NCI-H1417 treated with DMSO at 0.1 percent for 48 hours (cell line): ENCODE results near the gene STRIP2.
"Not testable (repeated sequence)": the region's sequence is repeated elsewhere in the genome, so short reads cannot be mapped to it uniquely, and the experiment has no call there.

Experiments used
- DNase-seq: peaks from one replicate; lab custom pipeline; 2025; lab: John Stamatoyannopoulos, UW

The STRIP2 gene, protein sequence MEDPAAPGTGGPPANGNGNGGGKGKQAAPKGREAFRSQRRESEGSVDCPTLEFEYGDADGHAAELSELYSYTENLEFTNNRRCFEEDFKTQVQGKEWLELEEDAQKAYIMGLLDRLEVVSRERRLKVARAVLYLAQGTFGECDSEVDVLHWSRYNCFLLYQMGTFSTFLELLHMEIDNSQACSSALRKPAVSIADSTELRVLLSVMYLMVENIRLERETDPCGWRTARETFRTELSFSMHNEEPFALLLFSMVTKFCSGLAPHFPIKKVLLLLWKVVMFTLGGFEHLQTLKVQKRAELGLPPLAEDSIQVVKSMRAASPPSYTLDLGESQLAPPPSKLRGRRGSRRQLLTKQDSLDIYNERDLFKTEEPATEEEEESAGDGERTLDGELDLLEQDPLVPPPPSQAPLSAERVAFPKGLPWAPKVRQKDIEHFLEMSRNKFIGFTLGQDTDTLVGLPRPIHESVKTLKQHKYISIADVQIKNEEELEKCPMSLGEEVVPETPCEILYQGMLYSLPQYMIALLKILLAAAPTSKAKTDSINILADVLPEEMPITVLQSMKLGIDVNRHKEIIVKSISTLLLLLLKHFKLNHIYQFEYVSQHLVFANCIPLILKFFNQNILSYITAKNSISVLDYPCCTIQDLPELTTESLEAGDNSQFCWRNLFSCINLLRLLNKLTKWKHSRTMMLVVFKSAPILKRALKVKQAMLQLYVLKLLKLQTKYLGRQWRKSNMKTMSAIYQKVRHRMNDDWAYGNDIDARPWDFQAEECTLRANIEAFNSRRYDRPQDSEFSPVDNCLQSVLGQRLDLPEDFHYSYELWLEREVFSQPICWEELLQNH

DNA sequence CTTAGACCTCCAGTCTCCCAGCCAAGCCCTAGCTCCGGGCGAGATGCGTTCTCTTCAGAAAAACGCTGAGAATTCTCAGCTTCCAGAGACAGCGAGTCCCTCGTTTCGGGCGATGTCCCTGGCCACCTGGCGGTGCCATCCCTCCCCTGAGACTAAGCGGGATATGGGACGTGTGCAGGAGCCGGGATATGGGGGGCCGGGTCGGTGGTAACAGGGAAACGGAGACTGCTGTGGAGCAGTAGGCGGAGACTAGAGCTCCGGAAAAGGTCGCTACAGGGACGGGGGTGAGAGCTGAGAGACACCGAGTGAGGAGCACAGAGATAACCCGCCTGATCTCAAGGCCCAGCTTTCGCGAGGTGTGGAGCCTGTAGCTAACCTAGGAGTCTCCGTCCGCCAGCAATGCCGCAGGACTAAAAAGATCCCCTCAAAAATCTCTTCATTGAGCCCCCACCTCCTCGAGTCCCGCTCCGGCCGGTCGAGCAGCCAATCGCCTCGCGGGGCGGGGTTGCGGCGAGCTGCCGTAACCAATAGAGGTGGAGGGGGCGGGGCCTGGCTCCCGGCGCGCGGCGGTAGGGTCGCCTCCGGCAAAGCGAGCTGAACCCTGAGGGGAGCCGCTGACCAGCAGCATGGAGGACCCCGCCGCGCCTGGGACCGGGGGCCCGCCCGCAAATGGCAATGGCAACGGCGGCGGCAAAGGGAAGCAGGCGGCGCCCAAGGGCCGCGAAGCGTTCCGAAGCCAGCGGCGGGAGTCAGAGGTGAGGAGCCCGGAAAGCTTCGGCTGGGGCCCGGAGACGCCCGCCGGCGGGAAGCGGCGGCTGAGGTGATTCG, at the start of gene STRIP2:
TSS of gene STRIP2 (plus strand) at position 586 of the 828 bp plus-strand sequence. CDS start at position 627, 41 bp downstream.
- DNase-seq = peak; percentile 89

DNA sequence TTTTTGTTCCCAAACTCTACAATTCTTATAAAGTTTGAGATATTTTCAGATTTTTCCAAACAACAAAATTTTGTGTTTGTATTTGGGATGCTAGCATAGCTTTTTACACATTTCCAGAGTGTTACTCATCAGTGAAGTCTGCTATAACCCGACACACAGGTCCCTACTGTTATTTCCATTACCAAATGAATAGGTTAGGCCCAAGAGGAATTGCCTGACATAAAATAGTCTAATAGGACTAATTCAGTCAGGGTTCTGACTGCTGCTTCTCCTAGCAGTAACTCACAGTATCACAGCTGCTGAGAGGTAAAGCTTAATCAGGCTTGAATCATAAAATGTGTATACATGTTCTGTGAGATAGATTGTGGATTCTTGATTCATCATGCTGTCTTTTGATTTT, 49.1 kb upstream of the STRIP2 start:
- no peak for DNase-seq

GRCh38 chr7:129385598-129385997, 48.6 kb upstream of the STRIP2 start:
- DNase-seq = no peak

DNA sequence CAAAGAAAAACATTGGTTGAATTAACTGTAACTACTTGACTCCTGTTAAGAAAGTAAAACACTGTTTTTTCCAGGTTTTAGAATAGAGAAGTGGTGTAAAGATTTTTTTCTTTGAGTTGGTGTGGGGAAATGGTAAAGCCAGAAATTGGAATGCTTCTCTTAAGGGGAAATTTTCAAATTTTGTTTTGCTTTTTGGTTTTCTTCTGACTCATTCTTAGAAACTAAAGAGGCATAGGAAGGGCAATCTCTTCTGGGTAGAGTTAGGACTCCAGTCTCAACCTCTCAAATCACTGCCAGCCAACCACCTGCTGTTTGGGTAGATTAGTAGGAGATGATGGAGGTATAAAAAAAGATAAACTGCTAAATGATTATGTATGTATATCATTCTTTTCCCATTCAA, 47.7 kb upstream of the STRIP2 start:
- DNase-seq = no peak

DNA sequence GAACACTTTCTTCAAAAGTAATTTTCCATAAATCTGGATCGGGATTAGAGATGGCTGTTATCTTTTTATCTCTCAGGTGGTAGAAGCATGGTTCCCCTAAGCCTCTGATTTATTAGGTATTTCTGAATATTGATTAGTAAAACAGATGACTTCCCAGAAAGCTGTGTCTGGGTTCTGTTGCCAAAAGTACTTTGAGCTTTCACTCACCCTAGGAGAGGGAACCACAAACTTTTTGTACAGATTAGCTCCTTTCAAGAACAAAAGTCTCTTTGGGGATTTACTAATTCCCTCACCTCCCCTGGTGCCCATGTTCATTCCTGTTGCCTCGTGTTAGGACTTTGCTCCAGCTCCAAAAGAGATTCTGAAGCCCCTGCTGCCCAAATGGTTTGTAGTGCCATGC, 46.7 kb upstream of the STRIP2 start:
- DNase-seq = no peak

- DNase-seq = no peak
Measured at GRCh38 chr7:129388333-129389098, 45.7 kb upstream of the STRIP2 start.

DNA sequence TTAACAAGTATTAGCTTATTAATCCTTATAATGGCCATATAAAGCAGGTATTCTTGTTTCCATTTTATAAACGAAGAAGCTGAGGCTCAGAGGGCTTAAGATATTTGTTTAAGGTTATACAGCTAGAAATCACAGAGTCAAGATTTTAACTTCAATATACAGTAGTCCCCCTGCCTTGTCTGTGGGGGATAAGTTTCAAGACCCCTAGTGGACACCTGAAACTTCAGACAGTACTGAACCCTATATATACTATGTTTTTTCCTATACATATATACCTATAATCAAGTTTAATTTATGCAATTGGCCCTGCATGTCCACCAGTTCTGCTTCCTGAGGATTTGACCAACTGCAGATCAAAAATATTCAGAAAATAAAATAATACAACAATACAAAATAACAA, 44.4 kb upstream of the STRIP2 start:
- no peak for DNase-seq

DNA sequence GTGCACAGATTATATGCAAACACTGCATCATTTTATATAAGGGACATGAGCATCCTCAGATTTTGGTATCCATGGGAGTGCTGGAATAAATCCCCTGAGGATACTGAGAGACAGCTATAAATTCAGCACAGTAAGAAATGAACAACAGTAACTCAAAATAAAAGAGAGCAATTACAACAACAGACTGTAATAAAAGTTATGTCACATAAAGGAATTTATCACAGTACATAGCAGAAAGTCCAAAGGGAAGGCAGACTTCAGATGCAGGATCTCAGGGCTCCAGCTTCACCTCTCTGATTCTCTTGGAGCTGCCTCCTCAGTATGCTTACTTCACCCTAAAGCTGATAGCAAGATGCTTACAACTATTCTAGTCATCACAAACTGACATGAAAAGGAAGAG, 43.9 kb upstream of the STRIP2 start:
- no peak for DNase-seq

- no peak for DNase-seq
Measured at GRCh38 chr7:129391546-129392171, 42.6 kb upstream of the STRIP2 start.

DNA sequence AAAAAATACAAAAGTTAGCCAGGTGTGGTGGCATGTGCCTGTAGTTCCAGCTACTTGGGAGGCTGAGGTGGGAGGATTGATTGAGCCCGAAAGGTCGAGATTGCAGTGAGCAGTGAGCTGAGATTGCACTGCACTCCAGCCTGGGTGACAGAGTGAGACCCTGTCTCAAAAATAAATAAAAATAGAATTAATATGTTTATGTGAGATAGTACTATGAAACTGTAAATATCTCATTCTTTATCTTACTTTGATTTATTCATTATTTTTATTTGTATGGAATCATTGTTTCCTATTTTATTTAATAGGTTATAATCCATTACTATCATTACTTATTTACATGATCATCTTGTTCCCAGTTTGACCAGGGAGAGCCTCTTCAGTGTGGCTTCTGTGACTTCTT, 41.0 kb upstream of the STRIP2 start:
- no peak for DNase-seq

GRCh38 chr7:129394101-129394500, 40.1 kb upstream of the STRIP2 start:
- DNase-seq = no peak

GRCh38 chr7:129394982-129395914, 39.0 kb upstream of the STRIP2 start:
- DNase-seq = no peak

DNA sequence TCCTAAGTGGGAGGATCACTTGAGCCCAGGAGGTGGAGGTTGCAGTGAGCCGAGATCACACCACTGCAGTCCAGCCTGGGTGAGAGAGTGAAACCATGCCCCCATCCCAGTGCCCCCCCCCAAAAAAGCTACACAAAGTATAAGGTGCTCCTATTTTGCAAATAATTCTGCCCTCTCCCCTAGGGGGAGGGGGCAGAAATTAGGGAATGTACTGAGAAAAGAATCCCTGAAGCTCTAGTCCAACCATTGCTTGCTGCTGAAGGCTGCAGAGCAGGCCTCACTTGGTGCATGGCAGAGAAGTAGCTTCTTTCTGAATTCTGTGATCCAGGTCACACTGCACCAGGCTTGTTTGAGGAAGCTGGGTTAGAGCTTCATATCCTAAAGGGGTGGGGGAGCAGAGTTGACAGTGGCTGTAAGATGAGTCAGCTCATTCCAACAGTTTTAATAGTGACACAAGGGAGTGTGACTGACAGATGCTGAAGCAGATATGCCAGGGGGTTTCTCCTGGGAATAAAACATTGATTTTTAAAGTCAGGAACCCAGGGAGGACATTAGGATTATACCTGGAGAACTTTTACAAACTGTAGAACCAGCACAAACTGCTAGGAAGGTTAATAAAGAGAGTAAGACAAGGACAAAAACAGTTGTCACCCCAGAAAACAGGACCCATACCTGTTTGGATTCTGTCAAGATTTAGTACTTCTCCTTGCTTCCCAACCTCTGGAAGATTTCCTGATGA, 32.8 kb upstream of the STRIP2 start:
- DNase-seq = no peak

DNA sequence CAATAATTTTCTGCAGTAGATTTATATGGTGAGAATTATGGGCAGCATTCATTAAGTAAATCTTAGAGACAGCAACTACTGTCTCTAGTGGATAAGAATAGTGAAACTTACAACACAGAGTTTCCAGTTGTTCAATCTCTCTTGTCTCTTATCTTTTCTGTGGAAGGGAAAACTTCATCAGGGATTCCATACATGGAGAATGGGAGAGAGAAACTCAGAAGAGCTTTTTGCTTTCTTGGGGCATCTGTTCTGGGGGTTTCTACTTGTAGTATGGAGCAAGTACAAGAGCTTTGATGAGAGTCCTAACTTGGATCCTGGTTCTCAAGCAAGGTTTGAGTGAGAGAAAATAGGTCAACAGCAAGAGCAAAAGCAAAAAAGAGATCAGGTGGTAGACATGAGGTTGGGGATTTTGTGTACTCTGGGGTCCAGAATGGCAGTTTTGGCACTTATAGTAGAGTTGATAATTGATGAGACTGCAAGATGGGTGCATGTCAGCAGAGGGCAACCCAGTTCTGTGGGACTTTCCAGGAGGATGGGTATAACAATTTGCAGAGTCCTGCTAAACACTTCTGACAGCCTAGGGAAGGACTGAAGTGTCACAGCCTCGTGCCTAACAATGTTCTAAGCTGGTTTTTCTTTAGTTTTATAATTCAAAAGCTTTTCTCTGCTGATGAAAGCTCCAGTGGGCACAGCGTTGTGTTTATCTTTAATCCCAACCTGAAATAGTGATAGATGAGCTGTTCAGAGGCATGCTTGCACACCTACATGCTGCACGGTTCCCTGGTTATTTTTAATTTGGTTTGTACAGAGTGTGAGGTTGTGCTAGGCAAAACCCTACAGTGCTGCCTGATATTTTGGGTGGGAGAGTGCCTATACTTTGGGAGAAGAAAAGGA, 32.0 kb upstream of the STRIP2 start:
- no peak for DNase-seq

GRCh38 chr7:129405527-129405926, 28.7 kb upstream of the STRIP2 start:
- no peak for DNase-seq

DNA sequence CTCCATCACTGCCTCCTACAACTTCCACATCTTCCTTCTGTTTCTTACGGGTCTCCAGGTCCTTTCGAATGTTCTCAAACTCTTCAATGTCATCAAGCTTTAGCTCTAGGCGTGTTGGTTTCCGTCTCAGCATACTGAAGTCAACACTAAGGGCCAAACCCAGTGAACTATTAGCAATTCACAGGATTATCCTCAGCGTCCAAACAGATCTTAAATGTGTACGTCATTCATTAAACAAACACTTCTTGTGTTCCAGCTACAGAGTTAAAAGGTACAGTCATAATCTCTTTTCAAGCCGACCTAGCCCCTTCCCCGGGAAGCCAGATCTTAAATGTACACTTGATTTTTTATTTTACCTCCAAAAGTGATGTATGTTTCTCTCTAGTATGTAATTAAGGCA, 24.0 kb upstream of the STRIP2 start:
- not testable (repeated sequence) for DNase-seq

DNA sequence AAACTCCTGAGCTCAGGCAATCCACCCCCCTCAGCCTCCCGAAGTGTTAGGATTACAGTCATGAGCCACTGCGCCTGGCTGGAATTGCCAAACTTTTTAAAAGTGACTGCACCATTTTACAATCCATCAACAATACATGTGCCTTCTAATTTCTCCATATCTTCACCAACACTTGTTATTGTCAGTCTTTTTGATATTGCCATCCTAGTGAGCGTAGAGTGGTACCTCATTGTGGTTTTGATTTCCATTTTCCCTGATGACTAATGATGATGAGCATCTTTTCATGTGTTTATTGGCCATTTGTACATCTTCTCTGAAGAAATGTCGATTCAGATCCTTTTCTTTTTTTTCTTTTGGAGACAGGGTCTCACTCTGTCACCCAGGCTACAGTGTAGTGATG, 21.7 kb upstream of the STRIP2 start:
- no peak for DNase-seq

DNA sequence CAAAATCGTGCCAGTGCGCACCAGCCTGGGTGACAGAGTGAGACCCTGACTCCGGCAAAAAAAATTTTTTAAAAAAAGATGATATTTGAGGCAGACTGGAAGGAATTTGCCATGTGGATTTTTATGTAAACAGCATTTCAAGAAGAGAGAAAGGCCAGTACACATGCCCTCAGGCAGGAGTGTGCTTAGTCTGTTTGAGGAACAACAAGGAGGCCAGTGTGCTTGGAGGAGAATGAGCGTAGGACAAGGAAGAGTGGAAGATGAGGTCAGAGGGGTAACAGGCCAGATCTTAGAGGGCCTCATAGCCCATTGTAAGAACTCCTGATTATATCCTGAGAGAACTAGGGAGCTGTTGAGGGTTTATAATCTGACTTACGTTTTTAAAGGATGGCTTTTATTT, 17.2 kb upstream of the STRIP2 start:
- DNase-seq = no peak
